Subcutaneous abdominal adipose tissue (tissue), 5 donors: Measurements from ENCODE around the gene CTDSP2.

Source experiments
- H3K27ac ChIP-seq: one replicate; pipeline ENCODE4 v1.7.0; 2013; ENCODE audit warnings: low read depth, mild to moderate bottlenecking, inconsistent platforms, low read length, moderate library complexity
- H3K27me3 ChIP-seq, 5 donors: one replicate each; pipeline ENCODE4 v1.7.0; 2013; ENCODE audit warnings: low read length in 5 of 5, inconsistent platforms in 1 of 5; ENCODE audit not compliant: control insufficient read depth in 5 of 5, insufficient read depth in 4 of 5
- H3K36me3 ChIP-seq, 5 donors: one replicate each; pipeline ENCODE4 v1.7.0; 2013; ENCODE audit warnings: low read length in 5 of 5; ENCODE audit not compliant: control insufficient read depth in 5 of 5, insufficient read depth in 5 of 5
- H3K4me1 ChIP-seq, 5 donors: one replicate each; pipeline ENCODE4 v1.7.0; 2013; ENCODE audit warnings: low read length in 5 of 5, mild to moderate bottlenecking in 3 of 5, moderate library complexity in 1 of 5; ENCODE audit not compliant: control insufficient read depth in 5 of 5, insufficient read depth in 5 of 5
- H3K4me3 ChIP-seq, 5 donors: one replicate each; pipeline ENCODE4 v1.7.0; 2013; ENCODE audit warnings: low read length in 5 of 5, low read depth in 1 of 5
- H3K9ac ChIP-seq, 5 donors: one replicate each; pipeline ENCODE4 v1.7.0; 2013; ENCODE audit warnings: low read length in 5 of 5, mild to moderate bottlenecking in 4 of 5, moderate library complexity in 3 of 5
- H3K9me3 ChIP-seq, 5 donors: one replicate each; pipeline ENCODE4 v1.7.0; 2013; ENCODE audit warnings: low read length in 5 of 5; ENCODE audit not compliant: control insufficient read depth in 5 of 5
- donor health status: healthy.
- donor health status: healthy.
- donor health status: healthy.
- donor health status: healthy.
- donor health status: healthy.

The CTDSP2 gene

GRCh38 chr12:57837864-57838562 lies 8.5 kb downstream of the CTDSP2 start:
- peaks cover 0 to 7% (median 0%) of the 10 kb centered on the region in 5 donors for H3K36me3 ChIP-seq
- peak overlapping the region in 3 of 5 donors; percentile 15 to 42 (median 31) for H3K9ac ChIP-seq
- peak overlapping the region in 4 of 5 donors; percentile 32 to 49 (median 40) for H3K4me3 ChIP-seq
- no peaks in the 10 kb centered on the region for H3K27me3 ChIP-seq
- H3K9me3 ChIP-seq = no peaks in the 10 kb centered on the region
- H3K4me1 ChIP-seq = peaks cover 55 to 100% (median 99%) of the 10 kb centered on the region in 5 donors
- H3K27ac ChIP-seq = peak overlapping the region; percentile 77

- H3K9me3 ChIP-seq = no peaks in the 10 kb centered on the region
- no peaks in the 10 kb centered on the region for H3K27me3 ChIP-seq
- peak overlapping the region; percentile 19 to 54 (median 32) for H3K4me3 ChIP-seq
- peaks cover 49 to 100% (median 99%) of the 10 kb centered on the region in 5 donors for H3K4me1 ChIP-seq
- peaks cover 0 to 5% (median 0%) of the 10 kb centered on the region in 5 donors for H3K36me3 ChIP-seq
- H3K27ac ChIP-seq = peak overlapping the region; percentile 48
- H3K9ac ChIP-seq = peak overlapping the region; percentile 1 to 63 (median 45)
These were observed 9.8 kb downstream of the CTDSP2 start for GRCh38 chr12:57836442-57837375.

DNA sequence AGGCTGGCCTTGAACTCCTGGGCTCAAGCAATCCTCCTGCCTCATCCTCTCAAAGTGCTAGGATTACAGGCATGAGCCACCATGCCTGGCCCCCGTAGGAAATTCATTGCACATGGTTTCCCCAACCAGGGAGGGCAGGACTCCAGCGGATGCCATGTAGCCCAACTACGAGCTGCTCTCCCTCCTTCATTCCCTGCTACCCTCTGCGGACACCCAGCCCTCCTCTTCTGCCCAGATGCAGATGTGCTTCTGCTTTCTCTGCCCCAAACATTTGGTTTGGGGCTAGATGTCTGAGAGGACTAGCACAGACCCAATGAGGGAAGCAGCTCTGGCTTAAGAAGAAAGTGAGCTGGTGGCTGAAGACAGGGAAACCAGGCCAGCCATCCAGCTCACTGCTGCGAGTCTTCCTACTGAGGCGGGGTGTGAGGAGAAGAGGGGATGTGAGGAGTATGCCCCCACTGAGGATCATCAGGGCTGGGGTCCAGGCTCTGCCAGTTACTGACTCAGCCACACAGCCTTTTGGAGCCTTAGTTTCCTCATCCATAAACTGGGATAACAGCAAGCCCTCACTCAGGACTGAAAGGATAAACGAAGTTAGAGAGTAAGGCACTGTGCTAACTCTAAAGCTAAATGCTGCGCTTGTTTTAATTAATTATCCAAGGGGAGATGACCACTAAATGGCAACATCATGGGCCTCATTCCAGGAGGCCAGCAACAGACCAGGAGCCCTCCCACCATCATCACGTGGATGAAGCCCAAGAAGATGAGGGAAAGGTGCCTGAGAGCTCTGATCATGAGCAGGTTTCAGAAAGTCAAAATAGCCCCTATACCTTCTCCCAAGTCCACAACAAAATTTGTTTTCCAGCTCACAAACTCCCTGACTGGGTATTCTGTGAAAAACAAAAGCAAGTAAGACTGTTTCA lies 10.9 kb downstream of the CTDSP2 start:
- H3K4me3 ChIP-seq = peak overlapping the region; percentile 15 to 54 (median 32)
- H3K4me1 ChIP-seq = peaks cover 50 to 99% (median 96%) of the 10 kb centered on the region in 5 donors
- no peaks in the 10 kb centered on the region for H3K27me3 ChIP-seq
- peaks cover 0 to 5% (median 0%) of the 10 kb centered on the region in 5 donors for H3K36me3 ChIP-seq
- H3K9me3 ChIP-seq = no peaks in the 10 kb centered on the region
- peak overlapping the region; percentile 48 for H3K27ac ChIP-seq
- H3K9ac ChIP-seq = peak overlapping the region; percentile 22 to 64 (median 59)

- Histone ChIP-seq H3K4me3 (no peak overlapping the region), H3K4me1 (peaks cover 53 to 99% (median 94%) of the 10 kb centered on the region in 5 donors), H3K9ac (peak overlapping the region in 1 of 5 donors; percentile 26), H3K36me3 (peaks cover 0 to 7% (median 2%) of the 10 kb centered on the region in 5 donors), H3K27me3 (no peaks in the 10 kb centered on the region), H3K9me3 (no peaks in the 10 kb centered on the region), H3K27ac (peak overlapping the region; percentile 74)
These were observed 12.2 kb downstream of the CTDSP2 start for GRCh38 chr12:57834086-57834876.

DNA sequence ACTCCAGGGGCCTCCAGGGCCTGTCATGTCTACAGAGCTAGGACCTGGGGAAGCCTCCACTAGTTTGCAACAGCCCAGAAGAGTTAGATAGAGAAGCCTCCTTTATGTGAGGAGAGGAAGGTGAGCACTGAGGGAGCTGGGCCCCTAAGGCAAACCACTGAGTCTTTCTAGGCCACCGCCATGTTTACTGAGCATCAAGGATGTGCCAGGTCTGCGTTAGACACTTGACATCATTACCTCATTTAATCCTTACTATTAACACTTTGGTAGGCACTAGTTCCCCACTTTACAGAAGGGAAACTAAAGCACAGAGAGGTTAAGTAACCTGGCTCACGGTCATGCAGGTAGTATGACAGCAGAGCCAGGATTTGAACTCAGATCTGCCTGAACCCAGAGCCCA lies 12.9 kb downstream of the CTDSP2 start:
- Histone ChIP-seq H3K4me3 (no peak overlapping the region), H3K9ac (peak overlapping the region in 2 of 5 donors; percentile 9 to 26), H3K27me3 (no peaks in the 10 kb centered on the region), H3K27ac (peak overlapping the region; percentile 74), H3K9me3 (no peaks in the 10 kb centered on the region), H3K36me3 (peaks cover 5 to 13% (median 9%) of the 10 kb centered on the region in 5 donors), H3K4me1 (peaks cover 49 to 97% (median 94%) of the 10 kb centered on the region in 5 donors)

DNA sequence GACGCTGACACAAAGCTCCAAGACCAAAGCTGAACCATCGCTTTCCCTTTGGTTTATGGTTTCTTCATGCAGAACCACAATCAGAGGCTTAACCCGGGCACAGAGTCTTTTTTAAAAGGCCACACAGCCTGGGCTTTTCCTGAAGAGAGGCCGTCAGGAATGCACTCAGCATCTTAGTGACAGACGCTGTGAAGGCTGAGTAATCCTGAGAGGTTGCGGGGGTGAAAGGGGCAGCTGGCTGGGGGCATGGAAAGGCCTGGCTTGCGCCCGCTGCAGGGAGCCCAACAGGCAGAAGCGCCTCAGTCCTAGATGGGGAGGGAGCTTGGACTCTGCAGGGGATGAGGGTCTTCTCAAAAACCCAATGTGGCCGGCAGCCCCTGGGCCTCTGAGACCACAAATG lies 13.6 kb downstream of the CTDSP2 start:
- peak overlapping the region in 2 of 5 donors; percentile 9 to 16 for H3K9ac ChIP-seq
- peak overlapping the region in 1 of 5 donors; percentile 13 for H3K4me3 ChIP-seq
- H3K9me3 ChIP-seq = no peaks in the 10 kb centered on the region
- peaks cover 9 to 18% (median 12%) of the 10 kb centered on the region in 5 donors for H3K36me3 ChIP-seq
- H3K27ac ChIP-seq = peak overlapping the region; percentile 74
- peaks cover 42 to 90% (median 89%) of the 10 kb centered on the region in 5 donors for H3K4me1 ChIP-seq
- no peaks in the 10 kb centered on the region for H3K27me3 ChIP-seq

- Histone ChIP-seq H3K9me3 (no peaks in the 10 kb centered on the region), H3K4me3 (no peak overlapping the region), H3K9ac (no peak overlapping the region), H3K36me3 (peaks cover 13 to 44% (median 38%) of the 10 kb centered on the region in 5 donors), H3K27ac (peak overlapping the region; percentile 19), H3K27me3 (no peaks in the 10 kb centered on the region), H3K4me1 (peaks cover 24 to 68% (median 64%) of the 10 kb centered on the region in 5 donors)
These were observed 16.1 kb downstream of the CTDSP2 start for GRCh38 chr12:57830393-57830792.

DNA sequence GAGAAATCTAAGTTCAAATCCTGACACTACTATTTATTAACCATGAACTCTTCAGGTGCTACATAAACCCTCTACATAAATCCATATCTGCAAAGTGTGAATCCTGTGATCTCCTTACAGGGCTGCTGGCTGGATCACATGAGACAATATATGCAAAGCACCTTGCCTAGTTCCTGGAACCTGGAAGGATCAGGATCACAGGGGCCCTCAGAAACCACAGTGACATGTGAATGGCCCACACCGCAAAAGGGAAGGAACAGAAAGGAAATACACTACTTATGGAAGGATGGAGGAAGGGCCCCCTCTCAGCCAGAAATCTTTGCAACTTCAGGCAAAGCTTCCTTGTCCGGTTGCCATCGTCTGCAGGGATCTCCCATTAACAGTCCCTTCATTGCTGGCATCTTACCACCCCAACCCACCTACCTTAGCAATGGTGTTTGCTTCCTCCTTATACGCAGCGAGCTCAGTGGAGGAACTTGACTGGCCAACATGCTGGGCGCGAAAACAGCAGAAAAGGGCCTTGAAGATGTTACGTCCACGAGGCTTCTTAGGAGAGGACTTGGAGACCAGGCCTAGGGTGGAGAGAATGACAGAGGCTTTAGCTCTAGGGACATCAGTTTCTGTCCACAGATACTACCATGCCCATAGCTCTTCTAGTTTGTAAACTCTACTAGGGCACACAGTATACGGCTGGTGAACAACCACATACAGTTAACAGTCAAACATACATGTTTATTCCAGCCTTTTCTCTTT lies 17.3 kb downstream of the CTDSP2 start:
- Histone ChIP-seq H3K9me3 (no peaks in the 10 kb centered on the region), H3K36me3 (peaks cover 13 to 56% (median 50%) of the 10 kb centered on the region in 5 donors), H3K27me3 (no peaks in the 10 kb centered on the region), H3K9ac (peak overlapping the region in 2 of 5 donors; percentile 7 to 26), H3K4me1 (peaks cover 20 to 65% (median 52%) of the 10 kb centered on the region in 5 donors), H3K27ac (peak overlapping the region; percentile 6), H3K4me3 (peak overlapping the region in 1 of 5 donors; percentile 6)
